Upper lobe of left lung (tissue), 6 donors: Measurements from ENCODE around the gene LEMD1. TPM values are rescaled to one million over a fixed set of nuclear protein-coding genes. Genes with fewer than 3 reads are reported as not detected.

Experiments
- ATAC-seq, 2 donors: fragments of 200-7000 bp; cut with Tn5 transposase; one replicate each; pipeline ENCODE4 v1.9.1; 2022; ENCODE audit warnings: mild to moderate bottlenecking in 2 of 2, moderate library complexity in 2 of 2; ENCODE audit not compliant: low FRiP score in 2 of 2
- DNase-seq, 2 donors: peaks; one replicate each; pipeline ENCODE4 v3.0.0-alpha.2; 2019 to 2020
- H3K27ac ChIP-seq, 4 donors: fragments of 200-600 bp; sonication (generic); one replicate each; pipeline ENCODE4 v1.5.1; 2016 to 2019
- H3K27me3 ChIP-seq, 4 donors: fragments of 200-600 bp; sonication (generic); one replicate each; pipeline ENCODE4 v1.5.1; 2017 to 2019
- H3K36me3 ChIP-seq, 4 donors: fragments of 200-600 bp; sonication (generic); one replicate each; pipeline ENCODE4 v1.5.1; 2016 to 2019
- H3K4me1 ChIP-seq, 4 donors: fragments of 200-600 bp; sonication (generic); one replicate each; pipeline ENCODE4 v1.5.1; 2018 to 2019
- H3K4me3 ChIP-seq, 4 donors: fragments of 200-600 bp; sonication (generic); one replicate each; pipeline ENCODE4 v1.5.1; 2017 to 2019; ENCODE audit warnings: mild to moderate bottlenecking in 2 of 4, moderate library complexity in 1 of 4
- H3K9me3 ChIP-seq, 4 donors: fragments of 200-600 bp; sonication (generic); one replicate each; pipeline ENCODE4 v1.5.1; 2018 to 2019
- EP300 ChIP-seq, 4 donors: sonication (generic); formaldehyde crosslinking; IDR thresholded peaks; one replicate each; pipeline ENCODE4 v1.5.1; 2017; ENCODE audit warnings: antibody characterized with exemption in 4 of 4, control low read depth in 2 of 4
- POLR2A ChIP-seq, 4 donors: fragments of 450-650 bp; IDR thresholded peaks; one replicate each; pipeline ENCODE4 v1.5.1; 2016 to 2017; ENCODE audit warnings: antibody characterized with exemption in 4 of 4, mild to moderate bottlenecking in 2 of 4
- POLR2AphosphoS5 ChIP-seq, 2 donors: sonication (generic); formaldehyde crosslinking; IDR thresholded peaks; one replicate each; pipeline ENCODE4 v1.5.1; 2017; ENCODE audit warnings: antibody characterized with exemption in 2 of 2
- WGBS, 2 donors: methylation state at CpG; one replicate each; pipeline ENCODE4 v1.1.5; 2017 to 2018; 5-methylcytosine and 5-hydroxymethylcytosine counted together
- total RNA-seq, 6 donors: library from RNA; depleted of rRNA in 4 of 6; stranded (reverse); fragments of >200 nt in 4 of 6; gene quantifications; one replicate each; pipeline versions ENCODE4 v1.1.0 to v1.2.1, GENCODE V29; 2016 to 2021
- TF ChIP-seq, protein P1 (sequence below), 6 experiments: fragments of 450-650 bp in 4 of 6; fragments of 200-600 bp in 2 of 6; sonication (generic) in 2 of 6; IDR thresholded peaks; one replicate each; pipeline ENCODE4 v1.5.1; 2016 to 2019; ENCODE audit warnings: antibody characterized with exemption in 6 of 6
- donor health status: DM: no; HTN: no; CAD: no; lungs with moderate emphysema.
- donor health status: DM: no; HTN: yes; CAD: no; lungs with severe emphysema.

Gene LEMD1
- total RNA-seq, 6 donors from 2014 or later = 1.1 to 14.7 (median 1.7) TPM; not detected in 2

DNA sequence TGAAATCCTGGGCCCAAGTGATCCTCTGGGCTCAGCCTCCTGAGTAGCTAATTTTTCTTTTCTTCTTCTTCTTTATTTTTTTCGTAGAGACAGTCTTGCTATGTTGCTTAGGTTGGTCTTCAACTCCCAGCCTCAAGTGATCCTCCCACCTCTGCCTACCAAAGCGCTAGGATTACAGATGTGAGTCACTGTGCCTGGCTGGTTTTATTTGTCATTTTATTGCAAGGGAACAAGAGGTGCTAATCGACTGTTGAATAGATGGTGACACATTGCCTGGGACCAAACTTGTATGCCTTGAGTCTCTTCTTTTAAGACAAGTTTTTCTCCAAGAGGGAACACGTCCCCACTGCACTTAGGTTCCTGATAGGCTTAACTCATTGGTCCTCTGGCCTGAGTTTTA is 45.1 kb downstream of the LEMD1 start:
- Histone ChIP-seq H3K4me3 (no peak overlapping the region), H3K9me3 (no peaks in the 10 kb centered on the region), H3K27ac (no peak overlapping the region), H3K27me3 (no peaks in the 10 kb centered on the region), H3K4me1 (peaks cover 3 to 37% (median 26%) of the 10 kb centered on the region in 4 donors), H3K36me3 (no peaks in the 10 kb centered on the region)
- ATAC-seq (no peak), DNase-seq (no peak)
- WGBS, 2 donors = 68% methylated on average over 4 of the region's 4 CpGs
- TF ChIP-seq POLR2A (IDR thresholded peaks at IDR 0.05) (no peak), POLR2AphosphoS5 (IDR thresholded peaks at IDR 0.05) (no peak)
- TF ChIP-seq, protein P1, sequence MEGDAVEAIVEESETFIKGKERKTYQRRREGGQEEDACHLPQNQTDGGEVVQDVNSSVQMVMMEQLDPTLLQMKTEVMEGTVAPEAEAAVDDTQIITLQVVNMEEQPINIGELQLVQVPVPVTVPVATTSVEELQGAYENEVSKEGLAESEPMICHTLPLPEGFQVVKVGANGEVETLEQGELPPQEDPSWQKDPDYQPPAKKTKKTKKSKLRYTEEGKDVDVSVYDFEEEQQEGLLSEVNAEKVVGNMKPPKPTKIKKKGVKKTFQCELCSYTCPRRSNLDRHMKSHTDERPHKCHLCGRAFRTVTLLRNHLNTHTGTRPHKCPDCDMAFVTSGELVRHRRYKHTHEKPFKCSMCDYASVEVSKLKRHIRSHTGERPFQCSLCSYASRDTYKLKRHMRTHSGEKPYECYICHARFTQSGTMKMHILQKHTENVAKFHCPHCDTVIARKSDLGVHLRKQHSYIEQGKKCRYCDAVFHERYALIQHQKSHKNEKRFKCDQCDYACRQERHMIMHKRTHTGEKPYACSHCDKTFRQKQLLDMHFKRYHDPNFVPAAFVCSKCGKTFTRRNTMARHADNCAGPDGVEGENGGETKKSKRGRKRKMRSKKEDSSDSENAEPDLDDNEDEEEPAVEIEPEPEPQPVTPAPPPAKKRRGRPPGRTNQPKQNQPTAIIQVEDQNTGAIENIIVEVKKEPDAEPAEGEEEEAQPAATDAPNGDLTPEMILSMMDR (IDR thresholded peaks at IDR 0.05) = no peak

- peak in 1 of 2 donors; percentile 48 for ATAC-seq
- peak in 1 of 2 donors; percentile 42 for DNase-seq
- 25 to 34% methylated on average over 6 of the region's 6 CpGs for WGBS, 2 donors
- TF ChIP-seq, protein P1 (IDR thresholded peaks at IDR 0.05) = no peak
- TF ChIP-seq POLR2A (IDR thresholded peaks at IDR 0.05) = no peak
- TF ChIP-seq POLR2AphosphoS5 (IDR thresholded peaks at IDR 0.05) = no peak
- no peak for TF ChIP-seq EP300 (IDR thresholded peaks at IDR 0.05)
- peaks cover 3 to 31% (median 26%) of the 10 kb centered on the region in 4 donors for H3K4me1 ChIP-seq
- H3K36me3 ChIP-seq = no peaks in the 10 kb centered on the region
- H3K27me3 ChIP-seq = no peaks in the 10 kb centered on the region
- H3K9me3 ChIP-seq = no peaks in the 10 kb centered on the region
- no peak overlapping the region for H3K4me3 ChIP-seq
- no peak overlapping the region for H3K27ac ChIP-seq
Observed at GRCh38 chr1:205375835-205376545, 45.9 kb downstream of the LEMD1 start.

- no peaks in the 10 kb centered on the region for H3K27me3 ChIP-seq
- no peaks in the 10 kb centered on the region for H3K9me3 ChIP-seq
- 47 to 53% methylated on average over 10 of the region's 10 CpGs for WGBS, 2 donors
- H3K36me3 ChIP-seq = no peaks in the 10 kb centered on the region
- no peak overlapping the region for H3K4me3 ChIP-seq
- H3K4me1 ChIP-seq = peaks cover 3 to 29% (median 26%) of the 10 kb centered on the region in 4 donors
- peak overlapping the region in 1 of 4 donors; percentile 59 for H3K27ac ChIP-seq
- TF ChIP-seq POLR2AphosphoS5 (IDR thresholded peaks at IDR 0.05) = no peak
- no peak for TF ChIP-seq EP300 (IDR thresholded peaks at IDR 0.05)
- TF ChIP-seq, protein P1 (IDR thresholded peaks at IDR 0.05) = no peak
- no peak for TF ChIP-seq POLR2A (IDR thresholded peaks at IDR 0.05)
- ATAC-seq = peak; percentile 38 to 80
- peak in 1 of 2 donors; percentile 43 for DNase-seq
Observed at GRCh38 chr1:205374210-205375078, 47.4 kb downstream of the LEMD1 start.

DNA sequence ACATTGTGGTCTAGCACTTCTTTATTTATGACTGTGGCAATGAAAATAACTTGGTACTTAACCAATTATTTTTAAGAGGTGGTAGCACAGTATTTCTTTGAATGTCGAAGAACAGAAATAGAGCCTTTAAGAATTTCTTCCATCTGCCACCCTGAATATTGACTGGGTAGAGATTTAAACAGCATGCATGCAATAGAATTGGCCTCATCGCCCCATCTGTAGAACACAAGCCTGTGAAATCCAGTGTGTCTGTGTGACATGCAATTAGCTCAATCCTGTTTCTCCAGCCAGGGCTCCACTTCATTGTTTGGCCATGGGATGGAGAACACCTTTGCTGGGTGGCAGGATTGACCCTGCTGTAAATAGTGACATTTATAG is 48.1 kb downstream of the LEMD1 start:
- Histone ChIP-seq H3K36me3 (no peaks in the 10 kb centered on the region), H3K4me3 (no peak overlapping the region), H3K9me3 (no peaks in the 10 kb centered on the region), H3K4me1 (peaks cover 3 to 29% (median 26%) of the 10 kb centered on the region in 4 donors), H3K27ac (peak overlapping the region in 1 of 4 donors; percentile 31), H3K27me3 (no peaks in the 10 kb centered on the region)
- no peak for DNase-seq
- TF ChIP-seq, protein P1 (IDR thresholded peaks at IDR 0.05) = no peak
- TF ChIP-seq POLR2AphosphoS5 (IDR thresholded peaks at IDR 0.05) (no peak), POLR2A (IDR thresholded peaks at IDR 0.05) (no peak), EP300 (IDR thresholded peaks at IDR 0.05) (no peak)
- 79 to 82% methylated on average over 2 of the region's 2 CpGs for WGBS, 2 donors
- ATAC-seq = no peak
